B cell (primary cell): ENCODE measurements around the gene PLIN5. TPM values are rescaled to one million over a fixed set of nuclear protein-coding genes. Genes with fewer than 3 reads are reported as not detected.

Experiments used
- ATAC-seq: fragments of 200-7000 bp; cut with Tn5 transposase; one replicate; pipeline ENCODE4 v1.10.0; 2021; ENCODE audit warnings: low read depth, mild to moderate bottlenecking, moderate number of reproducible peaks, moderate library complexity
- CTCF ChIA-PET: fragments of 350-600 bp; sonication (Branson Sonifier 250); formaldehyde crosslinking; loops from one replicate; lab custom pipeline; 2021; ENCODE audit warnings: antibody characterized with exemption, inconsistent platforms; lab: Charles Lee
- POLR2A ChIA-PET: fragments of 350-600 bp; sonication (Branson Sonifier 250); formaldehyde crosslinking; loops from one replicate; lab custom pipeline; 2021; ENCODE audit warnings: antibody characterized with exemption; lab: Charles Lee
- DNase-seq: peaks from one replicate; pipeline ENCODE4 v3.0.0; 2013
- H2AFZ ChIP-seq: 2 replicates; pipeline ENCODE4 v1.6.1; 2012; ENCODE audit warnings: mild to moderate bottlenecking, low read depth, low read length; ENCODE audit not compliant: insufficient read depth, poor library complexity, severe bottlenecking
- H3K27ac ChIP-seq, 2 donors: 1 replicate in 1 of 2; 2 replicates in 1 of 2; pipeline ENCODE4 v1.5.1; 2012 to 2013; ENCODE audit warnings: low read length in 2 of 2, mild to moderate bottlenecking in 2 of 2, moderate library complexity in 1 of 2
- H3K27me3 ChIP-seq, 4 experiments: fragments of 200-600 bp in 1 of 4; sonication (generic) in 1 of 4; replicated peaks in 1 of 4; 1 replicate in 2 of 4; 2 replicates in 2 of 4; pipeline versions ENCODE4 v1.6.1 to v1.7.0; 2013 to 2016; ENCODE audit warnings: low read length in 3 of 4, mild to moderate bottlenecking in 2 of 4, mixed read lengths in 1 of 4, moderate library complexity in 1 of 4; ENCODE audit not compliant: insufficient read depth in 4 of 4, control insufficient read depth in 3 of 4; ENCODE audit errors: control extremely low read depth in 1 of 4
- H3K36me3 ChIP-seq, 2 experiments: replicated peaks in 1 of 2; 1 replicate in 1 of 2; 2 replicates in 1 of 2; pipeline versions ENCODE4 v1.6.1 to v1.7.1; 2013; ENCODE audit warnings: low read length in 1 of 2; ENCODE audit not compliant: insufficient read depth in 2 of 2, control insufficient read depth in 1 of 2; ENCODE audit errors: control extremely low read depth in 1 of 2, extremely low read depth in 1 of 2
- H3K4me1 ChIP-seq, 2 donors: fragments of 200-600 bp in 1 of 2; sonication (generic) in 1 of 2; 1 replicate in 1 of 2; 2 replicates in 1 of 2; pipeline versions ENCODE4 v1.5.1 to v1.6.1; 2013 to 2017; ENCODE audit warnings: low read length in 2 of 2; ENCODE audit not compliant: control insufficient read depth in 2 of 2, insufficient read depth in 2 of 2
- H3K4me2 ChIP-seq: replicated peaks from 2 replicates; pipeline ENCODE3; 2012; ENCODE audit warnings: mild to moderate bottlenecking, low read depth, low read length; ENCODE audit not compliant: poor library complexity, severe bottlenecking
- H3K4me3 ChIP-seq, 5 experiments: fragments of 200-600 bp in 1 of 5; sonication (generic) in 1 of 5; 1 replicate in 3 of 5; 2 replicates in 2 of 5; pipeline versions ENCODE4 v1.5.1 to v1.7.0; 2011 to 2016; ENCODE audit warnings: low read length in 4 of 5, mild to moderate bottlenecking in 4 of 5, low read depth in 2 of 5, control low read depth in 1 of 5, moderate library complexity in 1 of 5; ENCODE audit not compliant: insufficient read depth in 1 of 5; ENCODE audit errors: control extremely low read depth in 1 of 5, extremely low read depth in 1 of 5
- H3K79me2 ChIP-seq: fragments of 200-600 bp; sonication (generic); one replicate; pipeline ENCODE4 v1.6.0; 2016; ENCODE audit warnings: low read length; ENCODE audit not compliant: control insufficient read depth, insufficient read depth
- H3K9ac ChIP-seq: fragments of 200-600 bp; sonication (generic); 2 replicates; pipeline ENCODE4 v1.6.1; 2017; ENCODE audit warnings: mild to moderate bottlenecking, low read length, moderate library complexity
- H3K9me3 ChIP-seq, 3 donors: one replicate each; pipeline versions ENCODE4 v1.6.1 to v1.7.1; 2013; ENCODE audit warnings: low read length in 2 of 3; ENCODE audit not compliant: control insufficient read depth in 2 of 3, insufficient read depth in 1 of 3; ENCODE audit errors: control extremely low read depth in 1 of 3
- H4K20me1 ChIP-seq: 2 replicates; pipeline ENCODE4 v1.6.0; 2012; ENCODE audit warnings: mild to moderate bottlenecking, low read length; ENCODE audit not compliant: insufficient read depth, control insufficient read depth, poor library complexity, severe bottlenecking
- H3K27ac Mint-ChIP-seq: one replicate; pipeline ENCODE4 v1.8.0; 2021; ENCODE audit warnings: mixed read lengths
- H3K27me3 Mint-ChIP-seq: one replicate; pipeline ENCODE4 v1.8.0; 2021; ENCODE audit warnings: mixed read lengths
- H3K4me1 Mint-ChIP-seq: one replicate; pipeline ENCODE4 v1.8.0; 2021; ENCODE audit warnings: mixed read lengths
- H3K4me3 Mint-ChIP-seq: one replicate; pipeline ENCODE4 v1.8.0; 2021; ENCODE audit warnings: mixed read lengths
- H3K9me3 Mint-ChIP-seq: one replicate; pipeline ENCODE4 v1.8.0; 2022; ENCODE audit warnings: mixed read lengths; ENCODE audit not compliant: insufficient read depth
- EZH2 ChIP-seq: IDR thresholded peaks from 2 replicates; pipeline ENCODE4 v1.6.1; 2012; ENCODE audit warnings: borderline replicate concordance, low read depth, mild to moderate bottlenecking, moderate library complexity, low read length; ENCODE audit not compliant: insufficient read depth, poor library complexity, severe bottlenecking
- WGBS: methylation state at CpG from one replicate; pipeline ENCODE4 v1.1.5; 2013; ENCODE audit warnings: missing lambda C conversion rate; ENCODE audit not compliant: insufficient coverage; 5-methylcytosine and 5-hydroxymethylcytosine counted together
- intact Hi-C: fragments of 100-400 bp; cut with micrococcal nuclease; formaldehyde crosslinking; loops from one replicate; pipeline ENCODE4 v1.10.0; 2022
- polyA plus RNA-seq: library from polyadenylated mRNA; depleted of rRNA; stranded (reverse); fragments of >200 nt; gene quantifications from 2 replicates; pipeline ENCODE4 v1.2.3, GENCODE V29; 2012
- total RNA-seq, 2 donors: library from RNA; stranded (reverse); fragments of 120-200 nt in 1 of 2; gene quantifications; 1 replicate in 1 of 2; 2 replicates in 1 of 2; pipeline versions ENCODE4 v1.2.3 to v1.2.4, GENCODE V29; 2013 to 2022
- TF ChIP-seq, protein P1 (sequence below): fragments of 200-600 bp; IDR thresholded peaks from one replicate; pipeline ENCODE4 v1.8.0; 2022; ENCODE audit warnings: antibody characterized with exemption, mild to moderate bottlenecking

PLIN5 gene
- total and polyA plus RNA-seq, 2 donors (not counting 1 experiment from before 2014, with no cell fraction given), result 0.15 to 0.27 TPM

DNA sequence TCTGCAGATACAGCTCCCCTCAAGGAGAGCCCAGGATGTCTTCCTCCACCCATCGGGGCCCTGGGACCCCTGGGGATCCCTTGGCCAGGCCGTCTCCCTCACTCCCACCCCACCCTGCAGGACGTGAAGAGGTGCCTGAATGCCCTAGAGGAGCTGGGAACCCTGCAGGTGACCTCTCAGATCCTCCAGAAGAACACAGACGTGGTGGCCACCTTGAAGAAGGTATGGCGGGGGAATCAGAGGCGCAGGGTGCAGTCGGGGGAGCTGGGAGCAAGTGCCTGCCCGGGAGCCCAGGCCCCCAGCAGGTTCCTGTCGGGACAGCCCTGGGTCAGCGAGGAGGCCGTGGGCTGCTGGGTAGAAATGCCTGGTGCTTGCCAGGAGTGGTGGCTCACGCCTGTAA, 36.3 kb downstream of the PLIN5 start:
- no peaks in the 10 kb centered on the region for H3K79me2 ChIP-seq
- H3K27me3 Mint-ChIP-seq, result no peaks in the 10 kb centered on the region
- H3K27ac Mint-ChIP-seq, result no peak overlapping the region
- no peak overlapping the region for H3K27ac ChIP-seq
- H3K4me3 ChIP-seq, result no peak overlapping the region
- intact Hi-C loops, result no loop called here
- POLR2A ChIA-PET, result no interaction called here
- H3K4me1 ChIP-seq, result no peaks in the 10 kb centered on the region
- H3K27me3 ChIP-seq, result no peaks in the 10 kb centered on the region
- ATAC-seq, result no peak
- H3K4me3 Mint-ChIP-seq, result no peak overlapping the region
- no peaks in the 10 kb centered on the region for H4K20me1 ChIP-seq
- H3K9me3 ChIP-seq, result no peaks in the 10 kb centered on the region
- no peaks in the 10 kb centered on the region for H3K9me3 Mint-ChIP-seq
- no peak overlapping the region for H2AFZ ChIP-seq
- TF ChIP-seq EZH2, result no peak
- TF ChIP-seq, protein P1, sequence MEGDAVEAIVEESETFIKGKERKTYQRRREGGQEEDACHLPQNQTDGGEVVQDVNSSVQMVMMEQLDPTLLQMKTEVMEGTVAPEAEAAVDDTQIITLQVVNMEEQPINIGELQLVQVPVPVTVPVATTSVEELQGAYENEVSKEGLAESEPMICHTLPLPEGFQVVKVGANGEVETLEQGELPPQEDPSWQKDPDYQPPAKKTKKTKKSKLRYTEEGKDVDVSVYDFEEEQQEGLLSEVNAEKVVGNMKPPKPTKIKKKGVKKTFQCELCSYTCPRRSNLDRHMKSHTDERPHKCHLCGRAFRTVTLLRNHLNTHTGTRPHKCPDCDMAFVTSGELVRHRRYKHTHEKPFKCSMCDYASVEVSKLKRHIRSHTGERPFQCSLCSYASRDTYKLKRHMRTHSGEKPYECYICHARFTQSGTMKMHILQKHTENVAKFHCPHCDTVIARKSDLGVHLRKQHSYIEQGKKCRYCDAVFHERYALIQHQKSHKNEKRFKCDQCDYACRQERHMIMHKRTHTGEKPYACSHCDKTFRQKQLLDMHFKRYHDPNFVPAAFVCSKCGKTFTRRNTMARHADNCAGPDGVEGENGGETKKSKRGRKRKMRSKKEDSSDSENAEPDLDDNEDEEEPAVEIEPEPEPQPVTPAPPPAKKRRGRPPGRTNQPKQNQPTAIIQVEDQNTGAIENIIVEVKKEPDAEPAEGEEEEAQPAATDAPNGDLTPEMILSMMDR, result no peak
- CTCF ChIA-PET, result no interaction called here
- DNase-seq, result no peak
- 98% methylated on average over 11 of the region's 12 CpGs for WGBS
- no peaks in the 10 kb centered on the region for H3K4me1 Mint-ChIP-seq
- H3K4me2 ChIP-seq, result no peak overlapping the region
- peaks cover 0 to 41% of the 10 kb centered on the region in 2 experiments for H3K36me3 ChIP-seq
- no peak overlapping the region for H3K9ac ChIP-seq

DNA sequence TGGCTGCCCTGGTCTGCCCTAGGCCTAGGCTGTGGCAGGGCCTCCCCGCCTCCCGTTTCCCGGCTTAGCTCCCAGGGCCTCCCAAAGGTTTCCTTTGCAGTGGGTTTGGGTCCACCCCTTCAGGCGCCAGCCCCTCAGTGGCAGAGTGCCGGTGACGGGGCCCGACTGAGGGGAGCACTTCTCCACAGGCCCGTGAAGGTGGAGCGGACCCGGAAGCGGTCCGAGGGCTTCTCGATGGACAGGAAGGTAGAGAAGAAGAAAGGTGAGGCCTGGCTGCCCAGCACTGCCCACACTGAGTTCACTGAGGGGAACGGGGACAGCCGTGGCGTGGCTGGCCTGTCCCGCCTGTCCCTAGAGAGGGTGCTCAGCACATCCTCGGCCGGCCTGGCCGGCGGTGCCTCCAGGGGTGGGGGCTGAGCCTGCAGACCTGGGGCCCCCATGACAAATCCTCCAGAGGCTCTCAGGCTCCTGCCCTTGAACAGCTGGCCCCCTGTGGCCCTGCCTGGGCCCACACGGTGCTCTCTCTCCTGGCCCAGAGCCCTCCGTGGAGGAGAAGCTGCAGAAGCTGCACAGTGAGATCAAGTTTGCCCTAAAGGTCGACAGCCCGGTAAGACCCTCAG, 37.1 kb downstream of the PLIN5 start:
- Mint-ChIP-seq H3K4me1 (no peaks in the 10 kb centered on the region), H3K27ac (no peak overlapping the region), H3K4me3 (no peak overlapping the region), H3K27me3 (no peaks in the 10 kb centered on the region), H3K9me3 (no peaks in the 10 kb centered on the region)
- Histone ChIP-seq H3K4me3 (no peak overlapping the region), H2AFZ (no peak overlapping the region), H3K79me2 (peaks cover 3% of the 10 kb centered on the region), H3K4me1 (no peaks in the 10 kb centered on the region), H3K9me3 (no peaks in the 10 kb centered on the region), H3K36me3 (peaks cover 0 to 43% of the 10 kb centered on the region in 2 experiments), H3K27me3 (no peaks in the 10 kb centered on the region), H3K27ac (no peak overlapping the region), H4K20me1 (no peaks in the 10 kb centered on the region), H3K4me2 (no peak overlapping the region), H3K9ac (no peak overlapping the region)
- POLR2A ChIA-PET, result no interaction called here
- ATAC-seq (no peak), DNase-seq (no peak)
- TF ChIP-seq, protein P1, result no peak
- no peak for TF ChIP-seq EZH2
- CTCF ChIA-PET, result interaction anchor here (0.7 kb wide), 1 partner anchor 26 kb away, joined by 3 read pairs; no protein-coding TSS in a partner anchor
- intact Hi-C loops, result no loop called here
- WGBS, result 92% methylated on average over 20 of the region's 25 CpGs
